ENCODE measurements around the gene EXOSC10. TPM values are rescaled to one million over a fixed set of nuclear protein-coding genes. Genes with fewer than 3 reads are reported as not detected.
"Not testable (repeated sequence)": the region's sequence is repeated elsewhere in the genome, so short reads cannot be mapped to it uniquely, and the experiment has no call there.

The EXOSC10 gene
- total RNA-seq, 2 donors from 2014 or later = 37.9 to 83.4 TPM

- no peak for TF ChIP-seq POLR2A (IDR thresholded peaks at IDR 0.05)
- Histone ChIP-seq H3K36me3 (replicated peaks in 1 of 2; ENCODE audit: insufficient read depth in 1 of 2, low read depth in 2 of 2) (peaks cover 38 to 50% of the 10 kb centered on the region in 2 donors), H3K9me3 (no peaks in the 10 kb centered on the region), H3K27me3 (no peaks in the 10 kb centered on the region), H3K4me1 (no peaks in the 10 kb centered on the region), H3K27ac (no peak overlapping the region), H3K4me3 (no peak overlapping the region)
- 88 to 94% methylated on average over 14 of the region's 14 CpGs for WGBS, 2 donors
- ATAC-seq (no peak), DNase-seq (no peak)
- intact Hi-C loops (cut with DNase I) = no loop called here
Observed at GRCh38 chr1:11023201-11023600, 76.5 kb downstream of the EXOSC10 start.

DNA sequence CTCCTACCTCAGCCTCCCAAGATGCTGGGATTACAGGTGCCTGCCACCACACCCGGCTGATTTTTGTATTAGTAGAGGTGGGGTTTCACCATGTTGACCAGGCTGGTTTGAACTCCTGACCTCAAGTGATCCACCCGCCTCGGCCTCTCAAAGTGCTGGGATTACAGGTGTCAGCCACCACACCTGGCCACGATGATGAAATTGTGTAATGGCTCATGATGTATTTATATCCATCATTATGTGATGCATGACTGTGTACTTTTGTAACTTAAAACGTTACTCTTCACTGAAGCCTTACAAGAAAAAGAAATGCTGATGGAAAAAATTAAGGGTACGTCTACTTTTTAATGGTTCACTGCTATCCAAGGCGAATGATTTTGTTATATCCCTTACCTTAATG, 79.7 kb downstream of the EXOSC10 start:
- Histone ChIP-seq H3K27ac (no peak overlapping the region), H3K27me3 (no peaks in the 10 kb centered on the region), H3K4me1 (peaks cover 14% of the 10 kb centered on the region), H3K4me3 (no peak overlapping the region), H3K36me3 (replicated peaks in 1 of 2; ENCODE audit: insufficient read depth in 1 of 2, low read depth in 2 of 2) (peaks cover 38 to 52% of the 10 kb centered on the region in 2 donors), H3K9me3 (no peaks in the 10 kb centered on the region)
- ATAC-seq = no peak
- TF ChIP-seq POLR2A (IDR thresholded peaks at IDR 0.05) = no peak
- no peak for TF ChIP-seq CTCF (IDR thresholded peaks at IDR 0.05)
- 89 to 90% methylated on average over 6 to 7 of the region's 7 CpGs for WGBS, 2 donors
- intact Hi-C loops (cut with DNase I) = no loop called here
- DNase-seq = no peak

DNA sequence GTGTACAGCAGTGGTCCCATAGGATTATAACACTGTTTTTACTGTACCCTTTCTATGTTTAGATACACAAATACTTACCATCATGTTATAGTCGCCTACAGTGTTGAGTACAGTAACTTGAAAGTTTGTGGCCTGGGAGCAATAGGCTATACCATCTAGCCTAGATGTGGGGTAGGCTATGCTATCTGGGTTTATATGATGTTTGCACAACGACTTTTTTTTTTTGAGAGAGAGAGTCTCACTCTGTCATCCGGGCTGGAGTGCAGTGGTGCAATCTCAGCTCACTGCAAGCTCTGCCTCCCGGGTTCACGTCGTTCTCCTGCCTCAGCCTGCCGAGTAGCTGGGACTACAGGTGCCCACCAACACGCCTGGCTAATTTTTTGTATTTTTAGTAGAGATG, 80.3 kb downstream of the EXOSC10 start:
- DNase-seq; H3K27me3 ChIP-seq; ATAC-seq; H3K27ac ChIP-seq; intact Hi-C loops (cut with DNase I); H3K9me3 ChIP-seq; H3K4me3 ChIP-seq: not testable (repeated sequence)
- peaks cover 20% of the 10 kb centered on the region for H3K4me1 ChIP-seq
- H3K36me3 ChIP-seq (replicated peaks in 1 of 2; ENCODE audit: insufficient read depth in 1 of 2, low read depth in 2 of 2) = peaks cover 38 to 55% of the 10 kb centered on the region in 2 donors
- 53 to 81% methylated on average over 3 to 8 of the region's 8 CpGs for WGBS, 2 donors

Other genes starting within 250 kb of the EXOSC10 start
- gene TARDBP, start 87.2 kb downstream of the EXOSC10 start, total RNA-seq = 100 to 1,000 TPM; 104 to 136 TPM
- not detected for gene MASP2, start 52.6 kb downstream of the EXOSC10 start, total RNA-seq
- 100 to 1,000 TPM in 1 of 2 donors, 10 to 100 TPM in 1; 50.3 to 159 TPM for gene SRM, start 39.9 kb downstream of the EXOSC10 start, total RNA-seq
- 1 to 10 TPM; 3.6 to 4.9 TPM for gene ANGPTL7, start 89.5 kb upstream of the EXOSC10 start, total RNA-seq
- gene MTOR, start 162.7 kb upstream of the EXOSC10 start, total RNA-seq = 10 to 100 TPM; 26.2 to 28.3 TPM
- gene UBIAD1, start 173.3 kb upstream of the EXOSC10 start, total RNA-seq = 10 to 100 TPM in 1 of 2 donors, 1 to 10 TPM in 1; 5.9 to 12.7 TPM

All from body of pancreas (tissue), 4 donors.